GM19452 (cell line): ENCODE results near the gene TTN.

Experiments used
- ATAC-seq: cut with Tn5 transposase; IDR thresholded peaks from one replicate; pipeline ENCODE4 v1.9.1; 2021; ENCODE audit not compliant: unreplicated experiment

The TTN gene

DNA sequence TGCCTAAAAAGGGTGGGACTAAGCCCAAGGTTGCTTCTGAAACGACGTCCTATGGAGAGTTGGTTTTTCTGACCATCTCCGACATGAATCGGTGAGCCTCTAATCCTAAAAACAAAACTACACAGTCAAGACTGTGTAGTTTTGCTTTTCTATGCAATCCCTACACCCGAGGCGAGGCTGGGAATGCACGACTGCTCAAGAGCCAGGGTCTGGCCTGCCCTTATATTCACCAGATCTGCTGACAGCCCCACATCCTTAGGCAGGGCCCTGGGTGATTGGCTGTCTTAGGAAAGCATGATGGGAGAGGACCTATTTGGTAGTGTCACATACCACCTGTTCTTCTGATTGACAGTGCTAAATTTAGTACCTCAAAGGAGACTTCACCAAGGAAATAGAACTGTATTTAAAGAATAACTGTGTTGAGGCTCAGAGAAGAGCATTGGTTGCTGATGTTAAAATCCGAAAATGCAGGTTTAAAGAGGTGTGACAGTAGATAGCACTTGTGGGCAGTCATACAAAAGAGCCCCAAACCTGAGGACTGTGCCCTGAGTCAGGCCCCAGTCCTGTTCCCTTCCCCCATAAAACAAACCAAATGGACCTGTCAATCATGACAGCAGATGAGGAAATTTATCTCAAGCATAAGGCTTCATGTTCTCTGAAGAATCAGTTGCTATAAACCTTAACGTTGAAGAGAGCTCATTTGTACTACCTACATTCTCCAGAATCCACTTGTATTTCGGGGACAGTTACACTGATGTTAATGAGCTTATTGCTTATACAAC lies at the start of gene TTN:
Gene TTN (minus strand): TSS at position 197 of the 782 bp plus-strand sequence. CDS start 2,781 bp downstream, outside the sequence.
- ATAC-seq: no peak

DNA sequence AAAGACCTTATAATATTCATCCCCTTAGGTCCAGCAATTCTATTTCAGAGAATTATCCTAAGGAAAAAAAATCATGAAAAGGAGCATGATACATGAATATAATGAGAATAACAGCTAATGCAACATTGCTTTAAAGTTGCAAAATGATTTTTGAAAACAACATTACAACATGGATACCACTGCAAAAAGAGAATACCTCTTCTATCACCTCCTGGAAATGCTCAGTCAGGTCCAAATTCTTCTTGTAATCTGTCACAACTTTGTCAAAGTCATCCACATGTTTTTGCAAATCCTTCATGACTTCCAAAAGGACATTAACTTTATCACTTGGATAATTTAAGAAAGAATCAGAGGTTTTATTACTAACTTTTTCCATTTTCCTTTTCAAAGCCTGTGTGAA lies 47.9 kb upstream of the TTN start:
- no peak for ATAC-seq

DNA sequence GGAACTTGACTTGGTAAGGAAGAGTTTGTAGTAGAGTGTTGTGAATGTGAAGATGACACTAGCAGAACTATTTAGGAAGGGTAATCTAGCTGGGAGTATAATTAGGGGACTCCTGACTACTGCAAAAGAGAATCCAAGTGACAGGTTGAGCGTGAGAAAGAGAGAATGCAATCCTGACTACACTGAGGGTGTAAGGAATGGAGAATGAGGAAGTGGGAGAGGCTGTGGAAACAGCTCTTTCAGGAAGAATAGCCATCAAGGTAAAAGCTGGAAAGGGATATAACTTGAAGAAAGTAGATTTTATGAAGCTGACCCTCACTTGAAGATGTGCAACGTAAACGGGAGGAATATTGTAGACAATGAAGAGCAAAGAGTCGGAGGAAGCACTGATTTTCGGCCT lies 41.1 kb upstream of the TTN start:
- no peak for ATAC-seq

DNA sequence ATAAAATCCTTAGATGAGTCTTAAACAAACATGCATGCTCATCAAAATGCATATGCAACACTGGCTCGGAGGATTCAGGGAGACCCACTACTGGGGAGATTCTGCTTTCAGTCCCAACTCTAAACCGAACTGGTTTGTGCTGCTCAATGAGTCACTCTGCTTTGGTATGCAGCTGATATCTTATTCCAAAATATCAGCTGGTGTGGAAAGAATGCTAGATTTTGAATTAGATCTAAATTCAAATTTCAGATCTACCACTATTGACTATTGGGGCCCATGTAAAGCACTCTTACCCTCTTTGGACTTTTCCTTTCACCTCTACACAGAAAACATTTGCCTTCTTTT lies 39.2 kb upstream of the TTN start:
- ATAC-seq: no peak

DNA sequence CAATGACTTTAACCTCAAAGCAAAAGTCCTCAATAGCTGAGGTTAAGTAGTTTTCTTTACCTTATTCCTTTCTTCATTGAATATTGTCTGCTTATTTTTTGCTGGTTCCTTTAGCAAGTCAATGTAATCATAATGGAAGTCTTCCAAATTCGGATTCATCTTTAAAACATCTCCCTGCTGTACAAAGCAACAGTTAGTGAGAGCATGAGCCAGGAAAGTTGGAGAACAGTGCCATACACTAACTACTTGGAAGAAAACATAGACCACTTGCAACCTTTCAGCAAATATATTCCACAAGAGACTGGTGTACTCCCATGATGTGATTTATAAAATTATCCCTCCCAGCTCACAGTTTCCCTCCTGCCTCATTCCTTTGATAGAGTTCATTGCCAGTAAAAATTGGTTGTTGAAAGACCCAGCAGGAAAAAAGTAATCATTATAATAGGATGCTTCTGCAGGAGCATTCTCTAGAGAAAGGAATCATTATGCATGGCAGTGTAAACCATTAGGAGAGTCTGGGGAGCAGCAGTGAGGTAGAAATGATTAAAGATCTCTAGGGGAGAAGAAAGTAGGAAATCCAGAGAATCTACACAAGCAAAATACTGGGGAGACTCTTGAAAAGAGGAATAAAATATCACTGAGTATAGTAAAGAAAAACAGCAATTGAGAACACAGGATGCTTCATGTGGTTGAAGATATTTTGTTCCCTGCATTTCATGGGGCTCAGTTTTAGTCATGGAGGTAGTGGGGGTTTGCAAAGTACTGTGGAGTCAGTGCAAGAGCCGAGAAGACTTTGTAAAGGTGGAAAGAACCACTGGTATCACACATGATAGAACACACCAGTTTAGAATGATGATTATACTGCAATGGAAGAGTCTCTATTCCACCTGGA lies 38.6 kb upstream of the TTN start:
- no peak for ATAC-seq

DNA sequence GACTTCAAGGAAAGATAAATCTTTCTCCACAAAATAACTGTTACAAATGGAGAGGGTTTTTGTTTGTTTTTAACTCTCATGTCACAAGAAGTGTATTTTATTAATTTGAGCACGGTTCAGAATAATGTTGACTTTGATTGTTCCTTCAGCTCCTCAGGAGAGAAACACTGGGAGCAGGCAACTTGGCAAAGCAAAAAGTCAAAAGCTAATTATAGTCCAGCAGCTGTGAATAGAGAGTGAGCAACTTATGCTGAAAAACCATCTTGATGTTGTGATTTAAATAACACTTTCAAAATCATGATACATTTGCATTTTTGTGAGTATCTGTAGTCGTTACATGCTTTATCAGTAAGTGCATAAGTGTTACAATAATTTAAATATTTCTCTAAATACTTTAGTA lies 37.5 kb upstream of the TTN start:
- no peak for ATAC-seq

DNA sequence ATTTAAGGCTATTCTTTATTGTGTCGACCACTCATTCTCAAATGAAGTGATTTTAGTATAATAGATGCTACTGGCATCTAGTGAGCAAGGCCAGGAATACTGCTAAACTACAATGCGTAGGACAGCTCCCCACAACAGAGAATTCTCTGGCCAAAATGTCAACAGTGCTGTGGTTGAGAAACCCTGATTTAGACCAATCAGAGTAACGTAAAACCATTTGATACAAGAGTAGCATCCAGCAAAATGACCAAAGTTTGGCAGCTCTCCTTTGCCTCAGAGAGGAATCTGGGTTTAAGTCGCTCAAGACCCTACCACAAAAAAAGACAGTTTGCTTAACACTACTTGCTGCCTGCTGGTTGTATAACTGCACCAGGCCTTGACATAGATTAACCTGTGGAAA lies 37.0 kb upstream of the TTN start:
- ATAC-seq: no peak

DNA sequence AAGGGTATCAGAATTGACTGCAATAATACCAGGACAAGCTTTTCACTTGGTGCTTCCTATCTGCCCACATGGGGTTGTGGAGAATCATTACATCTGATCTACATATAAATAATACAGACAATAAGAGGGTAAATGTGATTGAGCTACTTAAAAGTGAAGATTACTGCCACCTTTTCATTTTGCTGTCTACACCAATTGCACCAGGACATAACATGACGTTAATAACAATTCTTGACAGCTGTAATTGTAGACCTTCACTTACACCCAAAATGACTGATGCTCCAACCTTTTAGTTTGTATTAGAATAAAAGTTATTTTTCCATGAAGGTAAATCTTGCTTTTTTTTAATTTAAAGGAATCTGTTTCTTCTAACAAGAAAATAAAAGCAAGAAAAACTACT lies 36.5 kb upstream of the TTN start:
- ATAC-seq: no peak

DNA sequence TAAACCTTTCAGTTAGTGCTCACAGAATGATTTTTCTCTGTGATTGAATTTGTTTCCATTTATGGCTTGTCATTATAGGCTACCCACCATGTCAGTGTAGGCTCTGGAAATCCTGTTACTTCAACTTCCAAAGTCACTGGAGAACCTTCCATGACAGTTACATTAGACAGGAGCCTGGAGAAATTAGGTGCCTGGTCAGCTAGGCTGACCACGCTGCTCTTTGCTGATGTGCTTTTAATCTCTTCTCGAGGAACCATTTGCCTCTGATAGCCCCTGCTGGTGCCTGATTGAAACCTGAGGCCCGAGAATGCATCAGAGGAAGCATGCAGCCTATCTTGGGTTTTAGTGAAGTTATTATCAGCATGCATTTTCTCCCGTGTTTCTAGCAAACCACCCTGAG lies 29.6 kb upstream of the TTN start:
- no peak for ATAC-seq

DNA sequence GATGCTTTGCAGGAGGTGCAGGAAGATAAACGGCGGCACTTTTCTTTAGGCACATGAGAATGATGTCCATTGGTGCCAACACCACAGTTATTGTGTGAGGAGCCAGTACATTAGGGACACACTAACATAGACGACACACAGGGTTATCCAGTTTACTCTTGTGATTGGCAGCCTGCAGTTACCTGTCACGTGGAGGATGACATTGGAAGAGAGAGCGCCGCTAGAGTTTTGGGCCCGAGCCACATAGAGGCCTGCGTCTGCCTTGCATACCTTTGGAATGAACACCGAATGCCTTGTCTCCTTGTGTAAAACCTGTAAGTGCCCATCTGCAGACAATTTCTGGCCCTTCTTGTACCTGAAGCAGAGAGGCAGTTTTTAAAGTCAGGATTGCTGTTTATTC lies 26.9 kb upstream of the TTN start:
- no peak for ATAC-seq

DNA sequence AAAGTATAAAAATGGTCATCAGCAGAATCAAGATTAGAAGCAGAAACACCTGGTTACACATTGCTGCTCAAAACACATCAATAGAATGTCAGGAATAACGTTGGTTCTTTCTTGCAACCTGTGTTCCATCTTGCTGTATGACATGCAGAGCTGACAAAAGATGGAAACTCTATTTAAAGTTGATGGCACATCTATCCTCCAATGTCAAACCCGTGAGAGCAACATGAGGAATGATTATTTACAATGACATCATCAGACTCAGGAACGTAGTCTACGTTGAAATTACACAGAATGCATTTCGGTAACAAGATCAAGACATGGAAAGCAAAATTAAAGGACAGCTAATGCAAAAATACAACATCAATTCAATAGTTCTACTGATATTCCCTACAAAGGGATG lies 26.2 kb upstream of the TTN start:
- ATAC-seq: no peak

DNA sequence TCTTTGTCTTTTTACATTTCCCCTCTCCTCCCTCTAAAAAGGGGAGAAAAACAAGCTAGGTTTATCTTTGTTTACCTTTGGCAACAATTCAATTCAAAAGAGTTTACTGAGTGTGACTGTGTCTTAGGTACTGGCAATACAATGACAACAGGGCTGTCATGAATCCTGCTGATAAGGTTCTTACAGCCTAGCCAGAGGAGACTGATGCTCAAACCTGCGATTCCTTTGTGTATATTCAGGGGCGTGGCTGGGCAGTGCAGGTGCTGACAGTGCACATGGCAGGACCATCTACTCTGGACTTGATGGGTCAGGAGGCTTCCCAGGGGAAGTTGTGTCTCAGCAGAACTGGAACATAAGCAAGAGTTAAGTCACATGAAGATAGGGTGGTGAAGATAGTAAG lies 23.2 kb upstream of the TTN start:
- ATAC-seq: no peak

DNA sequence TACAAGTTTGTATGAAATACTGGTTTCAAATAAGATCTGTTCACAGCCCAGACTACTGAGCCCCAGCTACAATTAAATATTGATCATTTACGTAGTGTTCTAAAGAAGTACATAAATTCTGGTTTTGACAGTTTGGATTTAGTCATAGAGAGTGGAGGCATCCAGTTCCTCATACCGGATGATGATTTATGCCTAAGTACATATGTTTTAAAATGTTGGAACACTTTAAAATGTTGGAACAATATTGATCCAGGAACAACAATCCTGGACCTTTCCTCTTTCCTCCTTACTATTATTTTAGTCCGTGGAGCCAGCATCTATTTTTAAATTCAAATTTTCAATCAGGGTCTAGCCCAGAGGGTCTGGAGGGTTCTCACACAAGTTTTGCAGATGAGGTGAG lies 22.8 kb upstream of the TTN start:
- no peak for ATAC-seq

DNA sequence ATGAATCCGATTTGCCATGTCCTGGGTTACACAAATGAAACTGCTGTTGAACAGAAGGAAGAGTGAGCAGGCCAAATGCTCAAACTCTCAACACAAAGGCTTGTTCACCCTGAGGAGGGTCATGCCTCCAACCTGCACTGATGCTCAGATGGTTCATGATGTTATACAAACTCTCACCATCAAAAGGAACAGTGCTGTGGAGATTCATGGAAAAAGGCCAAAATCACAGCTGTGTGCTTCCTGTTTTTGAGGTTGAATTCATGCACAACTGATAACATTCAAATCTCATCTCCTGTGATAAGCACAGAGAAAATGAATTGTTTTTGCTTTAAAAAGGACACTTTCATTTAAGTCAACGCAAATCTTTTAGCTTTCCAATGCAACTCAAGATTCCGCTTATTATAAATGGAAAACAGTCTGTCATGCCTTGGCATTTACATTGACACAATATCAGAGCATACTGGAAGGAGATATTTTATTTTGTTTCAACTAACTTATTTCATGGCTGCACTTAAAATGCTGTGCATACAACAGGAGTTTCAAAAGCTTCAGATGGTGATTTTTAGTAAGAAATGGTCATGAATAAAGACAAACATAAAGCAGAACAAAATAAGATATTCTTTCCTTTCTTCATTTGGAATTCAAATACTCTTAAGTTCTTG lies 22.2 kb upstream of the TTN start:
- ATAC-seq: no peak

DNA sequence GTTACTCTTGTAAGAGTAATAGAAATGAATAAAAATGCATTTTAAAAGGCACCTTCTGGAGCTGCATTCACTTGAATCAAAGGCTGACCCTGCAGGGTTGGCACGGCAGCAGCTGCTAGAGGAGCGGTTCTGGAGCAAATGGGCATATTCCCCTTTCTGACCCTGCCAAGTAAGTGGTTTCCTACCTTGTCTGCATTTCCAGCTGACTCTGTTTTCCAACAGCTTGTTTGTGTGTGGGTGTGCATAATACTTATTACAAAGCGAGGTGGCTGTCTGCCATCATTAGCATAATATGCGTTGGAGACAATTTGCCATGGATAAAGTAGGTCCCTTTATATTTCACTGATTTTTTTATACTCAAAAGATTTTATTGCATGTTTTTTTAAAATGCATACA lies 21.3 kb upstream of the TTN start:
- ATAC-seq: no peak

DNA sequence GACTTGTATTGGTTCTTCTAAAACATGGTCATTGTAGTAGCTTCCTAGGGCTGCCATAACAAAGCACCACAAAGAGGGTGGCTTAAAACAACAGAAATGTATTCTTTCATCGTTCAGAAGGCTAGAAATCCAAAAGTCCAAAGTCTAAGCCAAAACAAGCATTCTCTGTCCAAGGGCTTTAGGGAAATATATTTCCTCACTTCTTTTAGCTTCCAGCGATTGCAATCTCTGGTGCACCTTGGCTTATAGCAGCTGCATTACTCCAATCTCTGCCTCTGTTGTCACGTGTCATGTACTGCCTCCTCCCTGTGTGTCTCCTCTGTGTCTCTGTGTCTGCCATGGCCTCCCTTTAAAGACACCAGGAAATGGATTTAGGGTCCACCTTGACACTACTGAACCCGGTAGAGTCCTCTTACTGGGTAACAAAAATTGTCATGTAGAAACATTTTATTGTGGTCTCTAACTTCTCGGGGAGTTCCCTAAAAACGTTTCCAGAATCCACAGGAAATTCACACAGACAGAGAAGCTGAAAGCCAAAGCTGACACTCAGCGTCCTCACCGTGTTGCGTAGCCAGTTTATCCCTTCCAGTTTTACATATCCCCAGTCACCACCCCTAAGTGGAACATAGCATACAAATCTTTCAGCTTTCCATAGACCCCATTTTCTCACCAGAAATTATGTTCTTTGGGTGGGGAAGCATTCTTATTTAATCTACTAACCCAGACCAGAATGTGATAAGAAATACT lies 20.7 kb upstream of the TTN start:
- no peak for ATAC-seq

DNA sequence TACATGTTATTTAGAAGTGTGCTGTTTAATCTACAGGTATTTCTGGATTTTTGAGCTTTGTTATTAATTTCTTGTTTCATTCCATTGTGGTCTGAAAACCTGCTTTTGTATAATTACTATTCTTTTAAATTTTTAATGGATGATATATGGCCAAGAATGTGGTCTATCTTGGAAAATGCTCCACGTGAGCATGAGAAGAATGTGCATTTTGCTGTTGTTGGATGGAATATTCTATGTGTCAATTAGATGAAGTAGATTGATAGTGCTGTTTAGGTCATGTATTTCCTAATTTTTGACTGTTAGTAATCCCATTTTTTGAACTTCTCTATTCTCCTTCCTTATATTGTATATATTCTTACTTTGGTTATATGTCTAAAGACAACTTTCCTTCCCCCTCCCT lies 19.9 kb upstream of the TTN start:
- no peak for ATAC-seq

DNA sequence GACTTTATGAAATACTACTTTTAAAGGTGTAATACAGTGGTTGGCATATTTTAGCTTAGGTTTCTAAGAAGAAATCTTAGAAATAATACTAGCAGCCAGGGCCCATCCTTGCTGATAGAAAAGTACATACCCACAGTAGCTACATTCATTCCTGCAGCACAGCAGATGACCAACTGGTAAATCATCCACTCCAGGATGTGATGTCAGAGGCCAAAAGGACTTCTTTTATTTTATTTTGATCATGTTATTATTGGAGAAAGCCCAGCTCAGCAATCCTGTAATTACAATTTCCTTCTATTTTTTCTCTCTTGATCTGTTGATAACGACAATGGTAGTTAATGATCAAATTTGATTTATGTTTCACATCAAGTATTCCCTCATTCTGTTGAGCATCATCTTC lies 18.0 kb upstream of the TTN start:
- ATAC-seq: no peak

DNA sequence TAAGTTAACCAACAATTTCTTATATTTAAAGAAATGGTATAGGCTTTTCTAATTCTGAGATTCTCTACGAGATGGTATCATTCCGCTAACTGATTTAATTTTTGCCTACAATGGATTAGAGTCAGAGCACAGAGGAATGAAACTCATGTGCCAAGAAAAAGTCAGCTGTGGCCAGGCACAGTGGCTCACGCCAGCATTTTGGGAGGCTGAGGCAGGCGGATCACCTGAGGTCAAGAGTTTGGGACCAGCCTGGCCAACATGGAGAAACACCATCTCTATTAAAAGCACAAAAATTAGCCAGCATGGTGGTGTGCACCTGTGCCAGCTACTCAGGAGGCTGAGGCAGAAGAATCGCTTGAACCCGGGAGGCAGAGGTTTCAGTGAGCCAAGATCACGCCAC lies 17.0 kb upstream of the TTN start:
- no peak for ATAC-seq

DNA sequence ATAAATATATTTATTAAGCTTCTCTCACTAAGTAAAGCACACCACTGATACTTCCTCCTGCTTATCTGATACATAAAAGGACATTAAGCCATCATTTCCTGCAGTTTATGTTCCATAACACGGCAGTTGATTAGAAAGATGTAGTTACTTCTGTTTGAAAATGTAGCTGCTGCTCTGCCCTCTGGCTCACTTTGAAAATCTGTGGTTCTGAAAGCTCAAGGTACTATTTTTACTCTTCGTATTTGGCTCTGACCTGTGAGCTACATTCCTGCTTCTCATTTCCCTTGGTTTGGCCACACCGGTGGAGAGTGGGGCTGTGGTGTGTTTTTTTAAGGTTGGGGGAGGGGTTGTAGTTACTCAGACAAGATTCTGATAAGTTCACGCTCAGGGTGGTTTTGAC lies 12.8 kb upstream of the TTN start:
- peak; percentile 85 for ATAC-seq

DNA sequence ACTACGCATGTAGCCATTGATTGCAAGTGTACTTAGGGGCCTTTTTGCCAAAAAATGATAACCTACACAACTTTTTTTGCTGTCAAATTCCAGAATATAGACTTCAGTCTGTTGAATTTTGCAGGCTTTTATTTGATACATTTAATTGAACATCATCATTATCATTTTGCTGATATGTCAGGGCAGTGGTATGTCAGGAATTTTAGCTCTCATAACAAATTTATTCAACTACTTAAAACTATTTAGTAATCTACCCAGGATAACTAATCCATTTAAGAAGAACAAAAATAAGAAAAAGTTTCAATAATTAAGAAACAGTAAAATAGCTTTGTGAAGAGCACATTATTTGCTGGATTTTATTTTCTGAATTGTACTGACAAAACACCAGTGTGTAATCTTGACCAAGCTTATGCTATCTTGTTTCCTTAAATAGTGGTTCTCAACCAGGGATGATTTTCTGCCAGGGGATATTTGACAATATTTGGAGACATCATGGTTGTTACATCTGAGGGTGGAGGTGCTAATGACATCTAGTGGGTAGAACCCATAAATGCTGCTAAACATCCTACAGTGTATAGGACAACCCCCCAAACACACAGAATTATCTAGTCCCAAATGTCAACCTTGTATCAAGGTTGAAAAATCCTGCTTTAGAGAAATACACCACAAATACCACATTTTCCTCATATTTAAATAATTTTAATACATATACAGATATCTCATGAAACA lies 12.1 kb upstream of the TTN start:
- ATAC-seq: no peak
